ENCODE data around the gene WDTC1.

Gene WDTC1

GRCh38 chr1:27330786-27331185 lies 96.4 kb downstream of the WDTC1 start:
- TF ChIP-seq, protein P1, sequence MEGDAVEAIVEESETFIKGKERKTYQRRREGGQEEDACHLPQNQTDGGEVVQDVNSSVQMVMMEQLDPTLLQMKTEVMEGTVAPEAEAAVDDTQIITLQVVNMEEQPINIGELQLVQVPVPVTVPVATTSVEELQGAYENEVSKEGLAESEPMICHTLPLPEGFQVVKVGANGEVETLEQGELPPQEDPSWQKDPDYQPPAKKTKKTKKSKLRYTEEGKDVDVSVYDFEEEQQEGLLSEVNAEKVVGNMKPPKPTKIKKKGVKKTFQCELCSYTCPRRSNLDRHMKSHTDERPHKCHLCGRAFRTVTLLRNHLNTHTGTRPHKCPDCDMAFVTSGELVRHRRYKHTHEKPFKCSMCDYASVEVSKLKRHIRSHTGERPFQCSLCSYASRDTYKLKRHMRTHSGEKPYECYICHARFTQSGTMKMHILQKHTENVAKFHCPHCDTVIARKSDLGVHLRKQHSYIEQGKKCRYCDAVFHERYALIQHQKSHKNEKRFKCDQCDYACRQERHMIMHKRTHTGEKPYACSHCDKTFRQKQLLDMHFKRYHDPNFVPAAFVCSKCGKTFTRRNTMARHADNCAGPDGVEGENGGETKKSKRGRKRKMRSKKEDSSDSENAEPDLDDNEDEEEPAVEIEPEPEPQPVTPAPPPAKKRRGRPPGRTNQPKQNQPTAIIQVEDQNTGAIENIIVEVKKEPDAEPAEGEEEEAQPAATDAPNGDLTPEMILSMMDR (IDR thresholded peaks at IDR 0.05), result no peak

DNA sequence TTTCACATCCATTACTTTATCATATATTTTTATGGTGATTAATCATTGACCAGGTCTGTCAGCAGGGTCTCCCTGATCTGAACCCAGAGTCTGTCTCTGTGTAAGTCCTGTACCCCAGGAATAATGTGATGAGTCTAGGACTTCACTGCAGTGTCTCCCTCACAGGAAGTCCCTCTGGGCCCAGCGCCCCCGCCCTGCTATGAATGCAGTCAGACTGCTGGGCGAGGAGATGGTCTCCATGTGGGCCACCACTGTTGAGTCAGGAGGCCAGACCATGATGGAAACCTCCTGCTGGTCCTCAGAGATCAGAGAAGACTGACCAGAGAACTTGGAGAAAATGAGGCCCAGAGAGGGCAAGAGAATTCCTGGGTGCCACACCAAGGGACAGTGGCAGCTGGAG lies 97.0 kb downstream of the WDTC1 start:
- TF ChIP-seq, protein P1 (IDR thresholded peaks at IDR 0.05), result no peak

- TF ChIP-seq, protein P1 (IDR thresholded peaks at IDR 0.05), result no peak
Observed at GRCh38 chr1:27331922-27332321, 97.5 kb downstream of the WDTC1 start.

DNA sequence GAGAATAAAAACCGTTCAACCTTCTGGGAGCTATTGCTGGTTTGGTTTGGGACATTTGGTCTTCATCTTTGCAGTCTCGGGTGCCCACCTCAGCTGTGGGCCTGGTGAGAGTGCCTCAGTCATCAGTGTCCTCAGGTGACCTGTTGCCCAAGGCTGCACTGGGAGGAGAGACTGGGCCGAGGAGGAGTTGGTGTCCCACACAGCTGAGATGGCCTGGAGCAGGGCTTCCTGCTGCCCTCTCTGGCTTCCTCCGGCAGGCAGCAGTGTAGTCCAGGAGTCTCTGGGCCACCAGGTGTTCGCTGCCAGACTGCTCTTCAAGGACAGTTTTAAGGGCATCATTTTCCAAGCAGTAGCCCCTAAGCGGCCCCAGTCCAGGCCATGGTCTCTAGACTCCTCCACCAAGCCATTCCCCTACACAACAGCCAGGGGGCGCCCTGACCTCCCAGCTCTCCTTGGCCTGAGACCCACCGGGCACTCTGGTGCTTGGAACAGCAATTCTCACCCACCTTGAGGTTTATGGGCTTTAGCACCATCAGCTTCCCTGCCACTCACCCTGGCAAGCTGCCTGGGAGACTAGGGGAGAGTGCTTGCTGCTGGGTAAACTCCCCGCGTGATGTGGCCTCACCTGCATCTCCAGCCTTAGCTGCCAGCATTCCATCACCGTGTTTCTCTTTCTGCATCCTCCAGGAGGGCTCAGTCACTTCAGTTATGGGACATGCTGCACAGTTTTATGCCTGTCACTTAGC lies 98.3 kb downstream of the WDTC1 start:
- TF ChIP-seq, protein P1 (IDR thresholded peaks at IDR 0.05), result peak; percentile 91

- TF ChIP-seq, protein P1 (IDR thresholded peaks at IDR 0.05), result no peak
Observed at GRCh38 chr1:27333717-27334279, 99.4 kb downstream of the WDTC1 start.

DNA sequence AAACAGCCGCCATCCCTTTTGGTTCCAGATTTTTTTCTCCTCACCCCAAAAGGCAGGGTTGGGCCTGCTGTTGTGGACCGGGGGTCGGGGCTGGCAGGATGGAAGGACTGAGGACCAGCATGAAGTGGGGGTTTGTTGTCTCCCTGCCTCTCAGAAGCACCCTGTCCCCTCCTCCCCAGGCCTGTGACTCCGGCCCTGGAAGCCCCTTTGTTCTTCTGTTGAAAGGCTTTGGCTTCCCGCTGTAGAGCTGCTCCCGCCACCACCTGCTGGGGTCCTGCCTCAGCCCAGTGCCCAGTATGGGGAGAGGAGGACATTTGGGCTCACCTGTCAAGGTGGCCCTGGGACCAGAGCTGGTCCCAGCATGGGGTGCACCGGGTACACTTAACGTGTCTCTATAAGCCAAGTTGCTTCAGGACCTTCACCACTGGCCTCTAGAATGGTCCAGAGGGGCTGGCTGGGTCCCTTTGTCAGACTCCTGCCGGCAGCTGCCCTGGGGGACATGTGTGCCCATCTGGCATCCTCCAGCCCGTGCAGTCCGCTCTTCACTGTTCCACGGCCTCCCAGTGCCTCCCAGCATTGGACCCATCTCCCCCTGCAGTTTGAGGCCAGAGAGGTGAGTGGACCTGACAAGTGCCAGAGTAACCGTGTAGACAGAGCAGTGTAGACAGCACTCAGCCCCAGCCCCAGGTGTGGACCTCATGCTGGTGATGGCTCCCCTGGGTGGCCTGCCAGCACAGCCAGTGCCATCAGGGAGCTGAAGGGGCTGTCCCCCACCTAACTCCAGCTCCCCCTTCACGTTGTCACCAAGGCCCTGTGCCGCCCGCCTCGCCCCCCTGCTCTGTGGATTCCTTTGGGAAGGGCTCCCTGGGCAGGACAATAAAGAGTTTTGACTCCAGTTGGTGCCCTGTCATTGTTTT lies 101.3 kb downstream of the WDTC1 start:
- TF ChIP-seq, protein P1 (IDR thresholded peaks at IDR 0.05), result no peak

DNA sequence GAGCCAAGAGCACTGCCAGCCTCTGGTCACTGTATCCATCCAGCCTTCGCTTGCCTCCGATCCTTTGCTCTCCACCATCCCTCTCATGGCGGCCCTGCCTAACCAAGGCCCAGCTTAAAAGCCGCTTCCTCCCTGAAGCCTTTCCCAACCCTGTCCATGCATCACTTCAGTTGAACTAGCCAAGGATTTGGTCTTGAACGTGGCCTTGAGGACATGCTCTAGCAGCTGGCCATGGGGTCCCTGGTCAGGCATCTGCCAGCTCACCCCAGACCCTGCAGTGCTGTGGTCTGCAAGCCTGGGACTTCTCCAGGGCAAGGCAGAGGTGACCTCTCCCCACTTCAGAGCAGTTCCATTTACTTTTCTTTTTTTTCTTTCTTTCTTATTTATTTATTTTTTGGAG lies 102.3 kb downstream of the WDTC1 start:
- TF ChIP-seq, protein P1 (IDR thresholded peaks at IDR 0.05), result no peak
